SJCRH30 (cell line): ENCODE measurements around the gene PPM1E. TPM values are rescaled to one million over a fixed set of nuclear protein-coding genes. Genes with fewer than 3 reads are reported as not detected.
"Not testable (repeated sequence)": the region's sequence is repeated elsewhere in the genome, so short reads cannot be mapped to it uniquely, and the experiment has no call there.

Source experiments
- DNase-seq, 2 experiments: peaks; one replicate each; pipeline ENCODE4 v3.0.0-alpha.2; 2015 to 2020
- H3K27ac ChIP-seq: fragments of 250-450 bp; sonication (Bioruptor Pico); 2 replicates; pipeline ENCODE4 v1.5.1; 2020; ENCODE audit warnings: mild to moderate bottlenecking, moderate library complexity
- H3K27me3 ChIP-seq: fragments of 250-450 bp; sonication (Bioruptor Pico); 2 replicates; pipeline ENCODE4 v1.5.1; 2020; ENCODE audit warnings: mild to moderate bottlenecking, moderate library complexity
- H3K36me3 ChIP-seq: fragments of 250-450 bp; sonication (Bioruptor Pico); 2 replicates; pipeline ENCODE4 v1.5.1; 2020; ENCODE audit warnings: mild to moderate bottlenecking, moderate library complexity
- H3K4me1 ChIP-seq: fragments of 250-450 bp; sonication (Bioruptor Pico); 2 replicates; pipeline ENCODE4 v1.5.1; 2020; ENCODE audit warnings: mild to moderate bottlenecking, moderate library complexity
- H3K4me3 ChIP-seq: fragments of 250-450 bp; sonication (Bioruptor Pico); 2 replicates; pipeline ENCODE4 v1.5.1; 2020; ENCODE audit warnings: mild to moderate bottlenecking, moderate library complexity
- H3K9me3 ChIP-seq: fragments of 250-450 bp; sonication (Bioruptor Pico); replicated peaks from 2 replicates; pipeline ENCODE4 v1.5.1; 2020; ENCODE audit warnings: mild to moderate bottlenecking, moderate library complexity
- total RNA-seq: library from RNA; depleted of rRNA; stranded (reverse); fragments of >200 nt; shearing (Covaris generic); gene quantifications from 2 replicates; pipeline ENCODE4 v1.2.3, GENCODE V29; 2014; rRNA removed

Gene PPM1E
- 2.7 and 3.2 TPM in 2 replicates for total RNA-seq

- H3K4me1 ChIP-seq: peaks cover 12% of the 10 kb centered on the region
- H3K4me3 ChIP-seq: peak within 1 kb of the TSS; percentile 69
- H3K36me3 ChIP-seq: no peaks in the 10 kb centered on the region
- no peaks in the 10 kb centered on the region for H3K27me3 ChIP-seq
- peak; percentile 78 to 82 for DNase-seq
- H3K9me3 ChIP-seq: no peaks in the 10 kb centered on the region
- H3K27ac ChIP-seq: no peak within 1 kb of the TSS
Measured at GRCh38 chr17:58755577-58756245, at the start of gene PPM1E. TSS of gene PPM1E (plus strand) at chr17:58755854.

DNA sequence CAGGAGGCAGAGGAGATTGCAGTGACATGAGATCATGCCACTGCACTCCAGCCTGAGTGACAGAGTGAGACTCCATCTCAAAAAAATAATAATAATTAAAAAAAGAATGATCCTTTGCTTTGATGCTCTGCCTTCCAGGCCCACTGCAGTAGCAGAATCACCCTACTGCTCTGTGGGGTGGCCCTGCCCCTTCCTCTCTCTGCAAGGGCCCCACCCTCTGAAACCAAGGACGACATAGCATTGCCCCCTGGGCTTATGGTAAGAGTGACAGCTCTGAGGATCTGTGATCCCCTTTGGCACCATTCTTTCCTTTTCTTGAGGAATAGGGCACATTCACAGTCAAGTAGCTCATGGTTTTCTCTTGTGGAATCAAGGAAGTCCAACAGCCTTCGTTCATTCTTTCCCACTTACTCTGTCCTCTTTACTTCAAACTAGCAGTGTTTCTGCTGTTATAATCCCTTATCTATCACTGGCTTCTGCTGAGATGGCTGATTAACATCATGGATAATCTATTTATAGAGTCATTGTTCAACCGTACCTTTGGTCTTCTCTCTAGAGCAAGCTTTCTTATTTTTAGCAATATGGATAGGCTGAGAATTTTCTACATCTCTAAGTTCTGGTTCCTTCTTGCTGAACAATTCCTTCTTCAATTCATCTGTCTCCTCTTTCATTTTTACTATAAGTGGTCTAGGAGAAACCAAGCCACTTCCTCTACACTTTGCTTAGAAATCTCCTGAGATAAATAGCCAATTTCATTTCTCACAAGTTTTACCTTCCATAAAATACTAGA lies 49.1 kb upstream of the PPM1E start:
- no peak overlapping the region for H3K27ac ChIP-seq
- H3K9me3 ChIP-seq: no peaks in the 10 kb centered on the region
- H3K4me3 ChIP-seq: no peak overlapping the region
- peaks cover 17% of the 10 kb centered on the region; the same call in 1 of the 2 replicates for H3K36me3 ChIP-seq
- H3K27me3 ChIP-seq: no peaks in the 10 kb centered on the region
- no peak for DNase-seq
- H3K4me1 ChIP-seq: no peaks in the 10 kb centered on the region

- no peaks in the 10 kb centered on the region for H3K9me3 ChIP-seq
- no peaks in the 10 kb centered on the region for H3K4me1 ChIP-seq
- peaks cover 22% of the 10 kb centered on the region for H3K36me3 ChIP-seq
- DNase-seq: peak; percentile 40 to 74
- no peak overlapping the region for H3K4me3 ChIP-seq
- no peaks in the 10 kb centered on the region for H3K27me3 ChIP-seq
- H3K27ac ChIP-seq: no peak overlapping the region
Measured at GRCh38 chr17:58710948-58711552, 44.6 kb upstream of the PPM1E start.

GRCh38 chr17:58722274-58722673 lies 33.4 kb upstream of the PPM1E start:
- Histone ChIP-seq H3K4me3 (no peak overlapping the region), H3K4me1 (no peaks in the 10 kb centered on the region), H3K9me3 (no peaks in the 10 kb centered on the region), H3K27me3 (no peaks in the 10 kb centered on the region), H3K27ac (no peak overlapping the region), H3K36me3 (no peaks in the 10 kb centered on the region; the same call in none of the 2 replicates)
- no peak for DNase-seq

- DNase-seq: no peak
- H3K27ac ChIP-seq: no peak overlapping the region
- H3K4me1 ChIP-seq: no peaks in the 10 kb centered on the region
- no peaks in the 10 kb centered on the region for H3K9me3 ChIP-seq
- H3K27me3 ChIP-seq: no peaks in the 10 kb centered on the region
- H3K4me3 ChIP-seq: no peak overlapping the region
- H3K36me3 ChIP-seq: no peaks in the 10 kb centered on the region; the same call in none of the 2 replicates
Measured at GRCh38 chr17:58722696-58723095, 33.0 kb upstream of the PPM1E start.

DNA sequence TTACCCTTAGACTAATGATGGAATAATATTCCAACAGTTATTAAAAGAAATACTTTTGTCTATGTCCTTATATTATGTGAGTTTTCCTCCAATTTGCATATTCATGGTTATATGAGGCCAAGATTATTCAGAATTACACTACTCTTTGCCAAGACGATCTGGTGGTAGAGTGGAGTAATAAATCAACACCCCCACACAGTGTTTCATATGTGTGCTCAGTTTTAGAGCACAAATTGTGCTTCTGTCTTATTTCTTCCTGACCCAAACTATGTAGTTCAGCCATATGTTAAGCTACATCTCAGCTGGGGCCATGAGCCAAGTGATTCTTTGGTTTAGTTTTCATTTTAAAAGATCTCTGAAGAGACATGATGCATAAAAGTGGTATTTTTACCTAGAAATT lies 26.9 kb upstream of the PPM1E start:
- Histone ChIP-seq H3K36me3 (peaks cover 2% of the 10 kb centered on the region), H3K4me3 (no peak overlapping the region), H3K27ac (no peak overlapping the region), H3K27me3 (no peaks in the 10 kb centered on the region), H3K9me3 (no peaks in the 10 kb centered on the region), H3K4me1 (no peaks in the 10 kb centered on the region)
- DNase-seq: no peak

- no peaks in the 10 kb centered on the region for H3K4me1 ChIP-seq
- H3K27me3 ChIP-seq: no peaks in the 10 kb centered on the region
- no peaks in the 10 kb centered on the region for H3K9me3 ChIP-seq
- peaks cover 2% of the 10 kb centered on the region; the same call in 1 of the 2 replicates for H3K36me3 ChIP-seq
- H3K4me3 ChIP-seq: no peak overlapping the region
- DNase-seq: no peak
- no peak overlapping the region for H3K27ac ChIP-seq
Measured at GRCh38 chr17:58730937-58731336, 24.7 kb upstream of the PPM1E start.

DNA sequence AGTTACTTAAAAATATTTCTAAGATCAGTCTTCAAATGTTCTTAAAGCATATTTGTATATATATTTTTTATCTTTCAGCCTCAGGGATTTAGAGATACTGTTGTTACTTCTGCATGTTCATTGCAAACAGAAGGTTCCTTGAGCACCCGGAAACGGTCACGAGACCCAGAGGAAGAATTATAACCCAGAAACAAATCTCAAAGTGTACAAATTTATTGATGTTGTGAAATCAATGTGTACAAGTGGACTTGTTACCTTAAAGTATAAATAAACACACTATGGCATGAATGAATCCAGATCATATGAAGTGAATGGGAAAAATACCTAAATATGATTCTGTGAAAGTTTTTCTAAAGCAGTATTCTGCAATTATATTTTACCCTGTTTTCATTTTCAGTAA lies 21.6 kb upstream of the PPM1E start:
- H3K27me3 ChIP-seq: no peaks in the 10 kb centered on the region

DNA sequence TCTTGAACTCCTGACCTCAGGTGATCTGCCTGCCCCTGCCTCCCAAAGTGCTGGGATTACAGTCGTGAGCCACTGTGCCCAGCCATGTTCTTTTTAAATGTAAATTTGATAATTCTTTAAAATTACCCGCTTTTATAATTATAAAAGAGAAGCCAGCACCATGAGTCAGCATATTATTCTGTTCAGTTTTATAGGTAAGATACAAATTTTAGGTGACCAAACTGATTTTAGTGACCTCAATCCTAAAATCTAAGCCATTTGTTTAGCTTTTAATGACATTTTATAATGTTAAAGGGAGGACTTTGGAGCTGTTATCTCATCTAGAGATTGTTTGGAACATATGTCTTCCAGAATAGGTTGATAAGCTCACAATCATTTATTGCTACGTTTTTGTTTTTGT lies 20.8 kb upstream of the PPM1E start:
- H3K4me1 ChIP-seq: no peaks in the 10 kb centered on the region
- H3K27ac ChIP-seq: no peak overlapping the region
- peaks cover 2% of the 10 kb centered on the region; the same call in 1 of the 2 replicates for H3K36me3 ChIP-seq
- H3K9me3 ChIP-seq: no peaks in the 10 kb centered on the region
- no peaks in the 10 kb centered on the region for H3K27me3 ChIP-seq
- no peak for DNase-seq
- no peak overlapping the region for H3K4me3 ChIP-seq

More for the DNA sequence above, 21.6 kb upstream of the PPM1E start:
- no peak overlapping the region for H3K4me3 ChIP-seq
- no peak overlapping the region for H3K27ac ChIP-seq
- H3K4me1 ChIP-seq: no peaks in the 10 kb centered on the region
- no peaks in the 10 kb centered on the region for H3K9me3 ChIP-seq
- no peak for DNase-seq
- H3K36me3 ChIP-seq: peaks cover 2% of the 10 kb centered on the region; the same call in 1 of the 2 replicates

- no peak for DNase-seq
- H3K9me3 ChIP-seq: no peaks in the 10 kb centered on the region
- H3K4me3 ChIP-seq: no peak overlapping the region
- H3K27me3 ChIP-seq: no peaks in the 10 kb centered on the region
- no peaks in the 10 kb centered on the region for H3K36me3 ChIP-seq
- no peak overlapping the region for H3K27ac ChIP-seq
- H3K4me1 ChIP-seq: no peaks in the 10 kb centered on the region
Measured at GRCh38 chr17:58741121-58741625, 14.5 kb upstream of the PPM1E start.

DNA sequence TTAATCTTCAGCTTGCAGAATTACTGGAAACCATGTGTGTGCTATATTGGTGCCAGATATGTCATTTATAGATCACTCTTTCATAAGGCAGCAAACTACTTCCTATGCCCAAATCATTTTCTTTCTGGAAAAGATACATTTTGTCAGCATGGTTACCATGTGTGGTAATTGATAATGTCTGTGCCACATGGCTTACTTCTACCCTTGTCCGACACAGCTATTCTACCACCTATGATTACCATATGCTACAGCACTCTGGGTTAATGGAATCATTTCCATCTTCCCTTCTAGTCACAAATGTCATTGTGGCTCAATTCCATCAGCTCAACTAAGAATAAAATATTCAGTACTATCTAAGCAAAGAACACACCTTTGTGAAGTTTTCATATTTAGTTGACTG lies 8.0 kb upstream of the PPM1E start:
- H3K27ac ChIP-seq: no peak overlapping the region
- no peak overlapping the region for H3K4me3 ChIP-seq
- no peak for DNase-seq
- H3K9me3 ChIP-seq: no peaks in the 10 kb centered on the region
- no peaks in the 10 kb centered on the region for H3K4me1 ChIP-seq
- H3K27me3 ChIP-seq: no peaks in the 10 kb centered on the region
- no peaks in the 10 kb centered on the region for H3K36me3 ChIP-seq

- DNase-seq, H3K27me3 ChIP-seq: not testable (repeated sequence)
Measured at GRCh38 chr17:58749627-58750026, 6.0 kb upstream of the PPM1E start.

DNA sequence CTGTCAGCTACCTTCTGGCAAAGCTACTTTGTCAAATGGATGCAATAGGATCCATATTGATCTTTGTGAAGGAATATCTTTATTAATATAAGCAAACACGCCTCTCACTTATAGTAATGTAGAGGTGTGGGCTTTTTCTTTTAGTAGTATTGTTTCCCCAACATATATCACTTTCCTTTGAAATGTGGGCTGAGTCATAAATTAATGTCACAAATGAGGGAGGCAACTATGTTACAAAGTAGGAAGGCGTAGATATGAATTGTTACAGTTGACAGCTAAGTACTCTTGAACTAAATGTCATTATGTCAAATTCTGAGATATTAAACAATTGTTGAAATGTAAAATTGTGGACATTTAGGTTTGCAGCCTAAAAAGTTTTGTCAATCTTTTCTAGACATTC lies 2.6 kb upstream of the PPM1E start:
- no peak for DNase-seq
- no peak overlapping the region for H3K4me3 ChIP-seq
- no peaks in the 10 kb centered on the region for H3K9me3 ChIP-seq
- H3K36me3 ChIP-seq: no peaks in the 10 kb centered on the region
- no peaks in the 10 kb centered on the region for H3K27me3 ChIP-seq
- peaks cover 5% of the 10 kb centered on the region; the same call in 1 of the 2 replicates for H3K4me1 ChIP-seq
- H3K27ac ChIP-seq: no peak overlapping the region

More at GRCh38 chr17:58749627-58750026, 6.0 kb upstream of the PPM1E start:
- not testable (repeated sequence) for H3K4me3 ChIP-seq, H3K36me3 ChIP-seq, H3K4me1 ChIP-seq, H3K27ac ChIP-seq, H3K9me3 ChIP-seq

- H3K27ac ChIP-seq: no peak overlapping the region
- H3K4me3 ChIP-seq: peak overlapping the region; percentile 69
- no peak for DNase-seq
- H3K36me3 ChIP-seq: no peaks in the 10 kb centered on the region
- no peaks in the 10 kb centered on the region for H3K27me3 ChIP-seq
- H3K9me3 ChIP-seq: no peaks in the 10 kb centered on the region
- peaks cover 12% of the 10 kb centered on the region for H3K4me1 ChIP-seq
Measured at GRCh38 chr17:58755269-58755576, 431 bp upstream of the PPM1E start.
